GM19452 (cell line): ENCODE results near the gene ADARB2.

Experiments used
- ATAC-seq: cut with Tn5 transposase; IDR thresholded peaks from one replicate; pipeline ENCODE4 v1.9.1; 2021; ENCODE audit not compliant: unreplicated experiment

The ADARB2 gene

GRCh38 chr10:1687190-1687589, 50.1 kb downstream of the ADARB2 start:
- ATAC-seq, result no peak

DNA sequence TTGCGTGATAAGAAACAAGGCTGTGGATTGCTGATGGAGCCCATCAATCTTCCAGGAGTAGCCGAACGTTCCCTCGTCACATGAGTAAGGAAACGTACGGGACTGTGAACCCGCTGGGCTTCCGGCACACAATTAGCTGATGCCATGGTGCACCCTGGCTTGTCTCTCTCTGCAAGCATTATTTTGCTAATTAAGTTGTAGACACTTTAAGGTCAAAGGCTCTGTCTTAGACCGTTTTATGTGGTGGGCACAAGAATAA, 50.9 kb downstream of the ADARB2 start:
- no peak for ATAC-seq

GRCh38 chr10:1685699-1686490, 51.4 kb downstream of the ADARB2 start:
- no peak for ATAC-seq

GRCh38 chr10:1684991-1685390, 52.3 kb downstream of the ADARB2 start:
- no peak for ATAC-seq

DNA sequence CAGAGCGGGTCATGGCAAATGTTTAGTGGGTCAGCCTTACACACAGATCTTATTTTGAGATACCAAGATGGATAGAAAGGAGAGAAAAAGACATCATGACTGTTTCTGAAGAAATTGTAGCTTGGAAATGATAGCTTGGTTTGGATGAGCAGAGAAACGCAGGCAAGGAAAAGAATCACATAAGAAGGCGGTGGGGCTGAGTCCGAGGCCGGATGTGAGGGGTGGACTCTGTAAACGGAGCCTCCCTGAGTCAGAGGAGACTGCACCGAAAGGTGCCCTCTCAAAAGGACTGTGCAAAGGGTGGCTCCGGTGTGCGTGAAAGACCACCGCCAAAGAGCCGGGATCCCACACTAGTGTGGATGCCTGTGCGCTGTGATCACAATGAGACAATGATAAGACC, 53.7 kb downstream of the ADARB2 start:
- ATAC-seq, result no peak

- no peak for ATAC-seq
Observed at GRCh38 chr10:1679821-1680650, 57.3 kb downstream of the ADARB2 start.

GRCh38 chr10:1678084-1678483, 59.2 kb downstream of the ADARB2 start:
- no peak for ATAC-seq

DNA sequence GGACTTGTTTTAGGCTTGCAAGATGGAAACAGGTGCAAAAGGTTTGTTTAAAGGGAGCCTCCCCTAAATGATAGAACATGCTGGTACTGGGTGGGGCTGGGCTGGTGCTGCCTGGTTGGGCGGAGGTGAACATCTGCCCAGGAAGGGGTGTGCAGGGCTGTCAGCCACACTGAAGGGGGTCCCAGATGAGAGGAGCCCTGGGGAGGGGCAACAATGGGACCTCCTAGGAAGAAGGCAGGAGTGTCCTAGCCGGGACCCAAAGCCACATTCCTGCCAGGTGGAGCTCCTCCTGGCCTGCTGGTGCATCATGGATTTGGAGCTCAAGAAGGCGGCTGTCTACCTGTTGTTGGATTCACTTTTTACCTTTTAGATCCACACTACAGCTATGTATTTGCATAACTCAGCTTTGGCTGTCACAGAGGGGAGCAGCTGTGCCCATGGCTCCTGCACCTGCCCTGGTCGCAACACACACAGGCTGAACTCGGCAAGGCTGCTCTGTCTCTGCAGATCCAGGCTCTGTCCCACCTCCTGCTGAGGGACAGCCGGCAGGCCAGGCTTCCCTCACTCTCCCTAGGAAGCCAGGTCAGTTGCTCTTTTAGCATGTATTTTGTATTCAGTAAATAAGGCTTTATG, 59.9 kb downstream of the ADARB2 start:
- no peak for ATAC-seq

GRCh38 chr10:1674501-1674900, 62.8 kb downstream of the ADARB2 start:
- ATAC-seq, result peak; percentile 58

GRCh38 chr10:1673568-1674345, 63.6 kb downstream of the ADARB2 start:
- ATAC-seq, result no peak

DNA sequence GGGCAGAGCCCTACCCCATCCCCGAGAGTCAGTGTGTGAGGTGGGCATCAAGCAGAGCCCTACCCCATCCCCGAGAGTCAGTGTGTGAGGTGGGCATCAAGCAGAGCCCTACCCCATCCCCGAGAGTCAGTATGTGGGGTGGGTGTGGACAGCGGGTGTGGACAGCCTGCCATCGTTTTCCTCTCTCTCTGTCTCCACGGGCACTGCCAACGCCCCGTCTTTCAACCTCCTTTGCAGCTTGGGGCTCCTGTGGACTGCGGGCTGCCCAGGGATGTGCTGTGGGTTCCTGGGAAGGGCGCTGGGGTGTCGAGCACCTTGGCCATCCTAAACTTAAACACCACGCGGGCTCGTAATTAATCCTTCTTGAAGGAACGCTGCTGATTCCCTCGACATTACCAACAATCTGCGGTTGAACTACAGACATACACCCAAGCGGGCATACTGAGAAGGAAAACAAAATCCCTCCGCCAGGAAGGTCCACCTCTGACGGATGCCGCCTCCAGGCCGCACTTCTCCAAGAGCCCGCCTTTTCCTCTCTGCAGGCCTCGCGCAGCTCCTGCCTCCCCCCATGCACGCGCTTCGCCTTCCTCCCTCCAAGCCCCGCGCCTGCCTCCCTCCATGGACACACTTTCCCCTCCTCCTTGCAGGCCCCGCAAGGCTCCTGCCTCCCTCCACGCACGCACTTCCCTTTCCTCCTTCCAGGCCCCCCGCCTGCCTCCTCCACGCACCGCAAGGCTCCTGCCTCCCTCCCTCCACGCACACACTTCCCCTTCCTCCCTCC, 65.1 kb downstream of the ADARB2 start:
- ATAC-seq, result no peak

GRCh38 chr10:1671366-1672000, 65.8 kb downstream of the ADARB2 start:
- no peak for ATAC-seq

DNA sequence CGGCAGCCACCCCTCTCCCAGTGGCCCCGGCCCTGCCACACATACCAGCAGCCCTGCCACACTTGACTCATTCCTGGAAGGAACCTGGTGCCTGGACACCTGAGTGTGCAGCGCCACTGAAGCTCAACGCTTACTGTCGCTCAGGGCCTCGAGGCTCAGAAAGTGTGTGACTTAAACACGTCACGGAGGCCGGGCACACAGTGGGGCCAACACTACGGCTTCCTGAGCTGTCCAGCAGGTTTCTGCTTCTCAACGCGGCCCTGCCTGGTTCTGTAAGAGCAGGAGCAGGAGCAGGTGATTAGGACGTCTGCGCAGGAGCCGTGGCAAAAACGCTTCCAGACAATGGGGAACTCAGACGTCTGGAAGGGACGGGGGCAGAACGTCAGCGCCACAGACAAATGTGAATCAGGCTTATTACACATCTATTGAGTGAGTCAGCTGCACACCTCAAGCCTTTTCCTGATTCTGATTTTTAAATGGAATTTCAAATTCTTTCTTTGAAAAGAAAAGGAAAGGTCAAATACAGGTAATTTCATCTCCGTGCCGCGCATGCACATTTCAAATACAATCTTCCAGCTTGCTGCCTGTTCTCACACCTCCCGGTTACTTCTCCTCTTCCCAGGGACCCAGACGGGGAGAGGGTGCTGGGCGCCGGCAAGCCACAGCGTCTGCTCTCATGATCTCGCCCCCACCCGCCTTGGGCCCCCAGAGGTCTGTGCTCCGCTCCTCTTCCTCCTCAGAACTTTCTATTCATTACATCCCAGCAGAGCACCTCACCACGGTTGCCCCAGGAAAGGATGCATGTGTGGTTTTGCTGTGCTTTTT, 66.6 kb downstream of the ADARB2 start:
- no peak for ATAC-seq

- ATAC-seq, result no peak
Observed at GRCh38 chr10:1669433-1669832, 67.9 kb downstream of the ADARB2 start.

DNA sequence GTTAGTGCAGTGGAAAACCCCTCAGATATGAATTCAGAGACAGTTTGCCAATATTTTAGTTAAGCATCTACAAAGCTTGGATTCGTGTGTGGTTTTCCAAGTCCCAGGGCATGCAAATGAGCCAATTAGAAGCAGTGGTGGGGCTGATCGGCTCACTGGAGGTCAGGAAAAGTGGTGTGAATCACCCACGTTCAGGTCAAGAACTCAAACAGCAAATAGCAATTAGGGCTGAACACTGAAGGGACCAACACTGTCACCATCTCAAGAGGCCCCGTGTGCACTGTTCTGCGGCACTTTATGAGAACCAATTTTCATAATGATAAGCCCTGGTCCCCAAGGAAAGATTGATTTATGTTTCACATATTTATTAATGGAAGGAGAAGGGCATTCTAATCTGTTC, 68.9 kb downstream of the ADARB2 start:
- no peak for ATAC-seq

DNA sequence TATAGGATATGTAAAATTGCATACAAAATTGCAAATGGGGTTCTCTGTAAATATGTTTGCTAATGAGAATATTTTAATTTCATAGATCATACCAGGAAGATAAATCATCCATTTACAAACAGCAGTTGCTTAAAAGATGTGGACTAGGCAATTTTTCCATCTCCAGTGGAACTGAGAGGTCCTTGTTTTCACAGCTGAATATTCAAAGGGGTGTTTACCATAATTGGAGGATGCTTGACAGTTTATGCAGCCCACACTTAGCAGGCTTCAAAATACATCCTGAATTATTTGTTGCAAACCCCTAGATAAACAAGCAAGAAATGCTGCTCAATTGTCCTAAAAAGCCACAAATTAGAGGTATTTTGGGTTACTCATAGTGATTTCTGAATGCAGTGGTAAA, 69.9 kb downstream of the ADARB2 start:
- no peak for ATAC-seq

- ATAC-seq, result no peak
Observed at GRCh38 chr10:1666147-1666546, 71.2 kb downstream of the ADARB2 start.

DNA sequence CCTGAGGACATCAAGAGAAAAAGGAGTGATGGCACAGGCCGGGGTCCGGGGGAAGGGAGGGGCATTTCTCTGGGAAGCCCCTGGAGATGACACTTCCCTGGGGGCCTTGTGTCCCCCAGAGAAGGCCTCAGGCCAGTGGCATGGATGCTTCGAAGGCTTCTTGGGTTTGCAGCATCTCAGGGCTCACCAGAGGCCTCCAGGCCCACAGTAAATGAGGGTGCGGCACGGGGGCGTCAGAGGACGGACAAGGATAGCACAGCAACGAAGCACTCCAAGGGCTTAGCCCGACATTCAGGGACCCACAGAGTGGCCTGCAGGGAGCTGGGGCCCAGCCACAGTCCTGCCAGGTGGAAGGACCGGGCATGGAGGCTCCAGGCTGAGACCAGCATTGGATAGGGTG, 71.6 kb downstream of the ADARB2 start:
- no peak for ATAC-seq

GRCh38 chr10:1665021-1665661, 72.2 kb downstream of the ADARB2 start:
- ATAC-seq, result no peak
